CD4-positive, alpha-beta memory T cell (primary cell): ENCODE data around the gene GAB2. TPM values are rescaled to one million over a fixed set of nuclear protein-coding genes. Genes with fewer than 3 reads are reported as not detected.
A peak's percentile ranks its signal among the peaks of the same experiment; 100 is the strongest.

Source experiments
- CTCF ChIA-PET: fragments of 350-600 bp; sonication (Branson Sonifier 250); formaldehyde crosslinking; loops from one replicate; lab custom pipeline; 2021; ENCODE audit warnings: inconsistent platforms; ENCODE audit not compliant: partially characterized antibody; lab: Charles Lee
- POLR2A ChIA-PET: fragments of 350-600 bp; sonication (Branson Sonifier 250); formaldehyde crosslinking; loops from one replicate; lab custom pipeline; 2021; ENCODE audit not compliant: partially characterized antibody; lab: Charles Lee
- DNase-seq, 5 donors: peaks; one replicate each; pipeline versions ENCODE4 v3.0.0 to v3.0.0-alpha.2; 2020 to 2022; ENCODE audit warnings: mixed read lengths in 1 of 5
- H3K27ac ChIP-seq: one replicate; pipeline ENCODE4 v1.7.0; 2013; ENCODE audit warnings: low read depth, low read length
- H3K27me3 ChIP-seq: 2 replicates; pipeline ENCODE4 v1.7.0; 2013; ENCODE audit warnings: mild to moderate bottlenecking, low read length, moderate library complexity; ENCODE audit not compliant: insufficient read depth
- H3K36me3 ChIP-seq: 2 replicates; pipeline ENCODE4 v1.7.0; 2013; ENCODE audit warnings: mild to moderate bottlenecking, low read length, moderate library complexity; ENCODE audit not compliant: insufficient read depth
- H3K4me1 ChIP-seq: 2 replicates; pipeline ENCODE4 v1.7.0; 2013; ENCODE audit warnings: mild to moderate bottlenecking, low read length, moderate library complexity; ENCODE audit not compliant: insufficient read depth
- H3K4me3 ChIP-seq, 2 donors: one replicate each; pipeline ENCODE4 v1.7.0; 2013; ENCODE audit warnings: low read length in 2 of 2, mild to moderate bottlenecking in 1 of 2
- H3K9me3 ChIP-seq, 2 donors: one replicate each; pipeline ENCODE4 v1.7.0; 2013; ENCODE audit warnings: low read length in 2 of 2, control low read depth in 1 of 2; ENCODE audit not compliant: control insufficient read depth in 1 of 2
- H3K27ac Mint-ChIP-seq, 7 donors: one replicate each; pipeline ENCODE4 v1.8.0; 2020 to 2021; ENCODE audit warnings: mixed read lengths in 7 of 7, mild to moderate bottlenecking in 6 of 7, inconsistent platforms in 3 of 7, moderate library complexity in 3 of 7
- H3K27me3 Mint-ChIP-seq, 2 donors: one replicate each; pipeline ENCODE4 v1.8.0; 2020 to 2021; ENCODE audit warnings: mixed read lengths in 2 of 2
- H3K36me3 Mint-ChIP-seq, 2 donors: one replicate each; pipeline ENCODE4 v1.8.0; 2020 to 2021; ENCODE audit warnings: mixed read lengths in 2 of 2, inconsistent platforms in 1 of 2, mild to moderate bottlenecking in 1 of 2
- H3K4me1 Mint-ChIP-seq, 4 donors: one replicate each; pipeline ENCODE4 v1.8.0; 2020 to 2021; ENCODE audit warnings: mixed read lengths in 4 of 4, mild to moderate bottlenecking in 1 of 4
- H3K4me3 Mint-ChIP-seq, 8 donors: one replicate each; pipeline ENCODE4 v1.8.0; 2020 to 2021; ENCODE audit warnings: mixed read lengths in 8 of 8, mild to moderate bottlenecking in 7 of 8, moderate library complexity in 6 of 8, inconsistent platforms in 3 of 8
- H3K9me3 Mint-ChIP-seq, 8 donors: one replicate each; pipeline ENCODE4 v1.8.0; 2020 to 2021; ENCODE audit warnings: mixed read lengths in 8 of 8, mild to moderate bottlenecking in 5 of 8, inconsistent platforms in 3 of 8, moderate library complexity in 1 of 8
- intact Hi-C: fragments of 100-400 bp; cut with micrococcal nuclease; formaldehyde crosslinking; loops from one replicate; pipeline ENCODE4 v1.15.1; 2023
- polyA plus RNA-seq, 2 donors: library from polyadenylated mRNA; unstranded; fragments of 300-500 nt; fragmentation: Illumina TruSeq; gene quantifications; one replicate each; pipeline ENCODE4 v1.2.3, GENCODE V29; 2021
- total RNA-seq, 2 experiments: library from RNA; stranded (reverse); gene quantifications; one replicate each; pipeline ENCODE4 v1.2.3, GENCODE V29; 2021

Gene GAB2
- total and polyA plus RNA-seq, 4 experiments from 2014 or later, result 0.05 to 6.7 (median 3.1) TPM

GRCh38 chr11:78350646-78351165, 66.9 kb downstream of the GAB2 start:
- ChIA-PET POLR2A (no interaction called here), CTCF (no interaction called here)
- H3K27ac Mint-ChIP-seq, result peak overlapping the region in 5 of 7 donors; percentile 19 to 77 (median 52)
- peak overlapping the region in 6 of 8 donors; percentile 21 to 65 (median 44) for H3K4me3 Mint-ChIP-seq
- H3K9me3 Mint-ChIP-seq, result peaks cover 0 to 3% (median 0%) of the 10 kb centered on the region in 8 donors
- H3K27me3 ChIP-seq, result no peaks in the 10 kb centered on the region
- H3K4me1 Mint-ChIP-seq, result peaks cover 11 to 23% (median 15%) of the 10 kb centered on the region in 4 donors
- H3K4me1 ChIP-seq, result peaks cover 11% of the 10 kb centered on the region
- H3K36me3 Mint-ChIP-seq, result no peaks in the 10 kb centered on the region
- intact Hi-C loops, result no loop called here
- no peaks in the 10 kb centered on the region for H3K36me3 ChIP-seq
- H3K9me3 ChIP-seq, result no peaks in the 10 kb centered on the region
- peaks cover 1 to 3% of the 10 kb centered on the region in 2 donors for H3K27me3 Mint-ChIP-seq
- no peak for DNase-seq
- no peak overlapping the region for H3K4me3 ChIP-seq
- H3K27ac ChIP-seq, result no peak overlapping the region

GRCh38 chr11:78350091-78350645, 67.5 kb downstream of the GAB2 start:
- no peak overlapping the region for H3K4me3 ChIP-seq
- no peak overlapping the region for H3K27ac ChIP-seq
- H3K4me3 Mint-ChIP-seq, result peak overlapping the region in 5 of 8 donors; percentile 47 to 65 (median 57)
- intact Hi-C loops, result no loop called here
- peaks cover 1 to 3% of the 10 kb centered on the region in 2 donors for H3K27me3 Mint-ChIP-seq
- H3K9me3 Mint-ChIP-seq, result peaks cover 0 to 3% (median 0%) of the 10 kb centered on the region in 8 donors
- peak overlapping the region in 4 of 7 donors; percentile 41 to 77 (median 66) for H3K27ac Mint-ChIP-seq
- no peaks in the 10 kb centered on the region for H3K36me3 Mint-ChIP-seq
- H3K27me3 ChIP-seq, result no peaks in the 10 kb centered on the region
- POLR2A ChIA-PET, result no interaction called here
- DNase-seq, result no peak
- no peaks in the 10 kb centered on the region for H3K36me3 ChIP-seq
- CTCF ChIA-PET, result no interaction called here
- peaks cover 11 to 23% (median 15%) of the 10 kb centered on the region in 4 donors for H3K4me1 Mint-ChIP-seq
- H3K4me1 ChIP-seq, result peaks cover 11% of the 10 kb centered on the region
- H3K9me3 ChIP-seq, result no peaks in the 10 kb centered on the region

GRCh38 chr11:78349624-78350023, 68.0 kb downstream of the GAB2 start:
- H3K36me3 Mint-ChIP-seq, result no peaks in the 10 kb centered on the region
- no peaks in the 10 kb centered on the region for H3K36me3 ChIP-seq
- H3K27me3 Mint-ChIP-seq, result peaks cover 1 to 3% of the 10 kb centered on the region in 2 donors
- H3K27me3 ChIP-seq, result no peaks in the 10 kb centered on the region
- H3K4me1 Mint-ChIP-seq, result peaks cover 11 to 23% (median 15%) of the 10 kb centered on the region in 4 donors
- H3K27ac Mint-ChIP-seq, result no peak overlapping the region
- H3K4me1 ChIP-seq, result peaks cover 11% of the 10 kb centered on the region
- ChIA-PET POLR2A (no interaction called here), CTCF (no interaction called here)
- H3K9me3 Mint-ChIP-seq, result peaks cover 0 to 3% (median 0%) of the 10 kb centered on the region in 8 donors
- H3K9me3 ChIP-seq, result no peaks in the 10 kb centered on the region
- H3K27ac ChIP-seq, result no peak overlapping the region
- DNase-seq, result no peak
- intact Hi-C loops, result no loop called here
- H3K4me3 Mint-ChIP-seq, result peak overlapping the region in 1 of 8 donors; percentile 57
- H3K4me3 ChIP-seq, result no peak overlapping the region

GRCh38 chr11:78349114-78349513, 68.5 kb downstream of the GAB2 start:
- ChIA-PET CTCF (no interaction called here), POLR2A (no interaction called here)
- Mint-ChIP-seq H3K9me3 (peaks cover 0 to 3% (median 0%) of the 10 kb centered on the region in 8 donors), H3K27me3 (peaks cover 3% of the 10 kb centered on the region in 2 donors), H3K4me1 (peaks cover 11 to 23% (median 15%) of the 10 kb centered on the region in 4 donors), H3K4me3 (peak overlapping the region in 1 of 8 donors; percentile 11), H3K27ac (no peak overlapping the region), H3K36me3 (no peaks in the 10 kb centered on the region)
- no peak overlapping the region for H3K27ac ChIP-seq
- H3K4me1 ChIP-seq, result peaks cover 11% of the 10 kb centered on the region
- no peak overlapping the region for H3K4me3 ChIP-seq
- no peaks in the 10 kb centered on the region for H3K9me3 ChIP-seq
- intact Hi-C loops, result no loop called here
- no peaks in the 10 kb centered on the region for H3K27me3 ChIP-seq
- DNase-seq, result no peak
- H3K36me3 ChIP-seq, result no peaks in the 10 kb centered on the region

GRCh38 chr11:78347956-78348355, 69.7 kb downstream of the GAB2 start:
- Histone ChIP-seq H3K27ac (no peak overlapping the region), H3K36me3 (no peaks in the 10 kb centered on the region), H3K9me3 (no peaks in the 10 kb centered on the region), H3K4me3 (no peak overlapping the region), H3K4me1 (peaks cover 11% of the 10 kb centered on the region), H3K27me3 (no peaks in the 10 kb centered on the region)
- H3K9me3 Mint-ChIP-seq, result peaks cover 0 to 3% (median 0%) of the 10 kb centered on the region in 8 donors
- ChIA-PET POLR2A (no interaction called here), CTCF (no interaction called here)
- no peaks in the 10 kb centered on the region for H3K36me3 Mint-ChIP-seq
- H3K27ac Mint-ChIP-seq, result peak overlapping the region in 1 of 7 donors; percentile 1
- no peak overlapping the region for H3K4me3 Mint-ChIP-seq
- peaks cover 3% of the 10 kb centered on the region in 2 donors for H3K27me3 Mint-ChIP-seq
- peaks cover 11 to 23% (median 15%) of the 10 kb centered on the region in 4 donors for H3K4me1 Mint-ChIP-seq
- intact Hi-C loops, result no loop called here
- DNase-seq, result no peak

- Mint-ChIP-seq H3K4me1 (peaks cover 11 to 24% (median 15%) of the 10 kb centered on the region in 4 donors), H3K27ac (no peak overlapping the region), H3K27me3 (peaks cover 3% of the 10 kb centered on the region in 2 donors), H3K36me3 (no peaks in the 10 kb centered on the region), H3K4me3 (no peak overlapping the region), H3K9me3 (peaks cover 0 to 3% (median 0%) of the 10 kb centered on the region in 8 donors)
- ChIA-PET CTCF (no interaction called here), POLR2A (no interaction called here)
- no peaks in the 10 kb centered on the region for H3K9me3 ChIP-seq
- H3K27me3 ChIP-seq, result no peaks in the 10 kb centered on the region
- intact Hi-C loops, result no loop called here
- H3K4me3 ChIP-seq, result no peak overlapping the region
- no peak overlapping the region for H3K27ac ChIP-seq
- H3K36me3 ChIP-seq, result no peaks in the 10 kb centered on the region
- peaks cover 11% of the 10 kb centered on the region for H3K4me1 ChIP-seq
- DNase-seq, result no peak
These were observed 70.8 kb downstream of the GAB2 start for GRCh38 chr11:78346799-78347198.

- Mint-ChIP-seq H3K27ac (no peak overlapping the region), H3K4me1 (peaks cover 4 to 28% (median 16%) of the 10 kb centered on the region in 4 donors), H3K36me3 (no peaks in the 10 kb centered on the region), H3K9me3 (peaks cover 0 to 3% (median 0%) of the 10 kb centered on the region in 8 donors), H3K27me3 (peaks cover 3% of the 10 kb centered on the region in 2 donors), H3K4me3 (no peak overlapping the region)
- H3K9me3 ChIP-seq, result no peaks in the 10 kb centered on the region
- no peaks in the 10 kb centered on the region for H3K27me3 ChIP-seq
- no peaks in the 10 kb centered on the region for H3K36me3 ChIP-seq
- ChIA-PET POLR2A (no interaction called here), CTCF (no interaction called here)
- no peak for DNase-seq
- H3K4me1 ChIP-seq, result peaks cover 8% of the 10 kb centered on the region
- no peak overlapping the region for H3K27ac ChIP-seq
- H3K4me3 ChIP-seq, result no peak overlapping the region
- intact Hi-C loops, result no loop called here
These were observed 72.2 kb downstream of the GAB2 start for GRCh38 chr11:78345450-78345849.
